ENCODE data around the gene HOXD10.
A peak's percentile ranks its signal among the peaks of the same experiment; 100 is the strongest.

Gene HOXD10

DNA sequence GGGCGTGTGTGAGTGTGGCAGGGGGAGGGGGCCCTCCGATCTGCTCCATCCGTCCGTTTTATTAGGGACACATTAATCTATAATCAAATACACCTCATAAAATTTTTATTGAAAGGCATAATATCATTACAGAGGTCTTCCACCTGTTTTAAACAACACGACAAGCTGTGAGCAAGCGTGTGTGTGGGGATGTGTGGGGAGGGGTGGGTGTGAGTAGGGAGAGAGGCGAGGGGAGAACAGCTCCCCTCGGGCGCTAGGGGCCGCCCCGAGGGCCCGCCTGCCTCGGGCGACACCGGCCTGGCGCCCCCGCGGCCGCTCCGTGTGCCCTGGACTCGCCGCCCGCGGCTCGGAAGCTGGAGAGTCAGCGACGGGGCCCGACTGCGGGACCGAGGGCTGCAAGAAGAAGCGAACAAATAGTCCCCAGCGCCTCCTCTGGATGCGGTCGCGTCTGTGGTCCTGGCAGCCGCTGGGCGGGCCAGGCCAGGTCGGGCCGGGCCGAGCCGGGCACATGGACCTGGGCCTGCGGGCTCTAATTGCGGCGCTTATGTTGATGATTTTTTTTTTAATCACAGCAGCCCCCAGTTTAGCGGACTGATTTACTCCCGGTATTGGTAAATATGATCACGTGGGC is 5.6 kb downstream of the HOXD10 start:
- no peak for DNase-seq (ENCODE audit: low read depth in 2 of 2)

DNA sequence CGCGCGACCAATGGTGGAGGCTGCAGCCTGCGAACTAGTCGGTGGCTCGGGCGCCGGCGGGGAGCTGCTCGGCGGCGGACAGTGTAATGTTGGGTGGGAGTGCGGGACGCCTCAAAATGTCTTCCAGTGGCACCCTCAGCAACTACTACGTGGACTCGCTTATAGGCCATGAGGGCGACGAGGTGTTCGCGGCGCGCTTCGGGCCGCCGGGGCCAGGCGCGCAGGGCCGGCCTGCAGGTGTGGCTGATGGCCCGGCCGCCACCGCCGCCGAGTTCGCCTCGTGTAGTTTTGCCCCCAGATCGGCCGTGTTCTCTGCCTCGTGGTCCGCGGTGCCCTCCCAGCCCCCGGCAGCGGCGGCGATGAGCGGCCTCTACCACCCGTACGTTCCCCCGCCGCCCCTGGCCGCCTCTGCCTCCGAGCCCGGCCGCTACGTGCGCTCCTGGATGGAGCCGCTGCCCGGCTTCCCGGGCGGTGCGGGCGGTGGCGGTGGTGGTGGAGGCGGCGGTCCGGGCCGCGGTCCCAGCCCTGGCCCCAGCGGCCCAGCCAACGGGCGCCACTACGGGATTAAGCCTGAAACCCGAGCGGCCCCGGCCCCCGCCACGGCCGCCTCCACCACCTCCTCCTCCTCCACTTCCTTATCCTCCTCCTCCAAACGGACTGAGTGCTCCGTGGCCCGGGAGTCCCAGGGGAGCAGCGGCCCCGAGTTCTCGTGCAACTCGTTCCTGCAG is 6.3 kb downstream of the HOXD10 start, which contains the start of gene HOXD9:
TSS of gene HOXD9 (plus strand) at position 37 of the 728 bp plus-strand sequence. CDS start at position 87, 50 bp downstream.
- no peak for DNase-seq (ENCODE audit: low read depth in 2 of 2)

DNA sequence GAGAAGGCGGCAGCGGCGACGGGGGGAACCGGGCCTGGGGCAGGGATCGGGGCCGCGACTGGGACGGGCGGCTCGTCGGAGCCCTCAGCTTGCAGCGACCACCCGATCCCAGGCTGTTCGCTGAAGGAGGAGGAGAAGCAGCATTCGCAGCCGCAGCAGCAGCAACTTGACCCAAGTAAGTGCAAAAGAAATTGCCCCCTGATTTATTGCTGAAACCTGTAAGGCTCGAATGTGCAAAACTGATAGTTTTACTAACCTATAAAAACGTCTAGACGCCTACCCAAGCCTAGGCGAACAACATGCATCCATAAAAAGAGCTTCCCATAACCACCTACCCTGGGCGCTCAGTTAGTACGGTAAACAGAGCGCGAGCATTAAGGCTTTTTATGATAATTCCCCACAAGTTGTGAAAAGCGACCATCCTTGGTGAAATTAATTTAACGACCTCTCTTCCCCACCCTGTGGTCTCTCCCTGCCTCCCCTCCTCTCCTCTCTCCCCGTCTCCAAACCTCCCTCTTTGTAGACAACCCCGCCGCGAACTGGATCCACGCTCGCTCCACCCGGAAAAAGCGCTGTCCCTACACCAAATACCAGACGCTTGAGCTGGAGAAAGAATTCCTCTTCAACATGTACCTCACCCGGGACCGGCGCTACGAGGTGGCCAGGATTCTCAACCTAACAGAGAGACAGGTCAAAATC is 7.0 kb downstream of the HOXD10 start:
- DNase-seq (ENCODE audit: low read depth in 2 of 2): no peak

DNA sequence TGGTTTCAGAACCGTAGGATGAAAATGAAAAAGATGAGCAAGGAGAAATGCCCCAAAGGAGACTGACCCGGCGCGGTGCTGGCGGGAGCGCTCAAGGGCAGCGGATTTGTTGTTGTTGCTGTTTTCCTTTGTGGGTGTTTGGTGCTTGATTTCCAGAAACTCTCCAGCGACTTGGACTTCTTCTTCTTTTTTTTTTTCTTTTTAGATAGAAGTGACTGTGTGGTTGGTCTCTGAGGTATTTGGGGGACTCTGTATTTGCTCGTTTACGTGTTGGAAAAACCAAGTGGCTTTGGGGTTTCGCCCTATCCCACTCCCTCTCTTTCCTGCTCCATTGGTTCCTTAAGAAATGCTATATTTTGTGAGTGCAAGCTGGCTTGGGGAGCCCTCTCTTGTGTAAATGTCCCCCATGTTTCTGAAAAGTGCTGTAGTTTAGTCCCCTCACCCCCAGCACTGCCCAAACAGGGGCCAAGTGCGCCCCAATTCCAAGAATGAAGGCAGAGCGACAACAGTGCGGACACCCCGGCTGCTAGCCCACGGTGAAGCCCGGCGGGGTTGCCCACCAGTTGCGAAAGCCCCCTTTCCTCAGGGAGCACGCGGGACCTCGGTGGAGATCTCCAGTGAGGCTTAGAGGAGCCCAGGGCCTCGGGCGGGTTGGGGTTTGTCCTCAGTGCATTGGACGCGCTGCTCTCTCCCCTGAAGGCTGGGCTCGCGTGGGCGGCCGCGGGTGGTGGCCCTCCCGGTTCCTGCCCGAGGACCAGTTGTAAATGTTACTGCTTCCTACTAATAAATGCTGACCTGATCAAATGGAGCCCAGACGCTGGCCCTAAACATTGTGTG is 7.8 kb downstream of the HOXD10 start:
- DNase-seq (ENCODE audit: low read depth in 2 of 2): no peak

DNA sequence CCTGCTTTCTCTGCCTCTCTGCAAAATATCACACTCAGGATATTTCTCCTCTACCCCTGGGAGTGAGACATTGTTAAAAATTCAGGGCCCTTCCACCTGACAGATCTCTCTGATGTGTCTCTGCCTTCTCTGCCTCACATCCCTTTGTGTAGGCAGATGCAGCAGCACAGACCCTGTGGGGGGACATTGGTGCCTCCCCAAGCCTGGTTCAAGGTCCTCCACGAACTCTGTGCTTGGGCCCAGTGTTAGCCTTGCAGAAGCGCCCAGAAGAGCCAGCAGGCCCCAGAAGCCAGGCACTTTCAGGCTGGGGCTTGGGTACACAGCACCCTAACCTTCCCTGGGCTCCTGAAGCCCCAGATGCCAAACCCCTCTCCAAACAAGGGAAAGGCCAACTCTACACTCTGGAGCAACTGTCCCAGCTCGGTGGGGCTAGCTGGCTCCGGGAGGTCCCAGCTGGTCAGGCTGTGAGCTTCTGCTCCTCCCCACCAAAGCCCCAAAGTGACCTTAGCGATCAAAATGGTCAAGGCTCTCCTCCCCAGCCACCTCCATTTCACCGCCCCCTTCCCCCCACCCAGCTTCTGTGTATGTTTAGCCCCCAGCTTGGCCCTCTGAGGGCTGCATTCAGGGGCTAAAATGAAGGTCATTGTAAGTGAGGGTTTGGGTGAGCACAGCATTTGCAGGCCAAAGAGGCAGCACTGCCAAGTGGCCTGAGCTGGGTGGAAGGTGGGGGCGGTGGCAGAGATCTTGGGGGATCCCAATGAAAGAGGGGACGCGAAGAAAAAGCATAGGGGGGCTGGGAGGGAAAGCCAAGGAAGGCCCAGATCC is 8.6 kb downstream of the HOXD10 start:
- DNase-seq (ENCODE audit: low read depth in 2 of 2): no peak

DNA sequence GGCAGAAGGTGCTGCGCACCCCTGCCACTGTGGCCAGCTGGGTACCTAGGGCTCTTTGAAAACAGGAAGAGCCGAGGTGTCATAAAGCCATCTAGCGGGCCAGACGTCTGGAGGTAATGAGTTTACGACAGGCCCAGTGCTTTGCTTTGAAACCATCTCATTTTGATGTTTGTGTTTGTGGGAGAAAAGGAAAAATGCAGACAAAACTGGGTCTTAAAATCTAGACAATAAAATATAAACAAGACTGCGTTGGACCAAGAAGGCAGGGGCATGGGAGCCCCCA is 9.1 kb downstream of the HOXD10 start:
- no peak for DNase-seq (ENCODE audit: low read depth in 2 of 2)

DNA sequence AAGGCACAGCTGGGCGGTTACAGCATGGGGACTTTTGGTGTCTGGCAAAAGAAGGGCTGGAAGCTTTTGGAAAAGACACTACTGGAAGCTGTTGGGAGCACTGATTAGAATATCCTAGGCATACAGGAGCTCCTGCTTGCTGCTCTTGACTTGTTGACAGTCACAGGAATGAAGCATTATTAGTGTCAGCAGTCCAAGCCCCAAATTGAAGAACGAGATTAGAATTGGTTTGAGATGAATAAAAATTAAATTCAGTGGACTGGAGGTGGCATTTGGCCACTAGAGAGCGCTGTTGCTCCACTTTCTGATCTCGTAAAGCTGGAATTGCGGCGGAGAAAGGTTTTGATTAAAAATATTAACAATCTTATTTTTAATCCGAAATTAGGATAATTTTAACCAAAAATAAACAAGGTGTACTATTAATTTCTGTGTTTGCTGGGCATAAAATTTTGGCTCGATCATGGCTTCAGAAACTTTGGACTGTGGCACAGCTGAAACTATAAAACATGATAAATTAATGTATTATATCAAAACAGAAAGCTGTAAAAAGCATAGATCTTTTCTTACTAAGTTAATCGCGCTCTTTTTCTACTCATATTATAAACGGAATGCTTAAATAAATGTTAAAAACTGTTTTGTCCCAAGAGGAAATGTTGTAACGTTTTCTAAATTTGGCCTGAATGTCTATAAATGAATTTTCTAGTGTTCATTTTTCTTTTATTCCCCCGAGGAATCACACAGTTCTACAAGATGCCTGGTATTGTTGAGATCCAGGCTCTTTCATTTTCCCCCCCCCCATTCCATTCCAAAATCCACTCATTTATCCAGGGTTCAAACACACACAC is 10.6 kb downstream of the HOXD10 start:
- peak; percentile 40 to 42 for DNase-seq (ENCODE audit: low read depth in 2 of 2)

DNA sequence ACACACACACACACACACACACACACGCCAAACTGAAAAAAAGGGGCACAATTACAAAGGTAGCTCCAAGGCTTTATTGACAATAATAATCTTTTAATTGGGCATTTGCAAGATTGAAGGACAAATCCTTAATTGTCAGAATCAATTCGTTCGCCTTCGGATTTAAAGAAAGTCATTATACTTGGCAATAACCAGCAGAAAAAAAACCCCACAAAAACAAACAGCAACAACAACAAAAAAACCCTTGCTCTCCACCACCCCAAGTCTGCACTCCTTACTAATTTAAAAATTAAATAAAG is 11.1 kb downstream of the HOXD10 start:
- no peak for DNase-seq (ENCODE audit: low read depth in 2 of 2)

DNA sequence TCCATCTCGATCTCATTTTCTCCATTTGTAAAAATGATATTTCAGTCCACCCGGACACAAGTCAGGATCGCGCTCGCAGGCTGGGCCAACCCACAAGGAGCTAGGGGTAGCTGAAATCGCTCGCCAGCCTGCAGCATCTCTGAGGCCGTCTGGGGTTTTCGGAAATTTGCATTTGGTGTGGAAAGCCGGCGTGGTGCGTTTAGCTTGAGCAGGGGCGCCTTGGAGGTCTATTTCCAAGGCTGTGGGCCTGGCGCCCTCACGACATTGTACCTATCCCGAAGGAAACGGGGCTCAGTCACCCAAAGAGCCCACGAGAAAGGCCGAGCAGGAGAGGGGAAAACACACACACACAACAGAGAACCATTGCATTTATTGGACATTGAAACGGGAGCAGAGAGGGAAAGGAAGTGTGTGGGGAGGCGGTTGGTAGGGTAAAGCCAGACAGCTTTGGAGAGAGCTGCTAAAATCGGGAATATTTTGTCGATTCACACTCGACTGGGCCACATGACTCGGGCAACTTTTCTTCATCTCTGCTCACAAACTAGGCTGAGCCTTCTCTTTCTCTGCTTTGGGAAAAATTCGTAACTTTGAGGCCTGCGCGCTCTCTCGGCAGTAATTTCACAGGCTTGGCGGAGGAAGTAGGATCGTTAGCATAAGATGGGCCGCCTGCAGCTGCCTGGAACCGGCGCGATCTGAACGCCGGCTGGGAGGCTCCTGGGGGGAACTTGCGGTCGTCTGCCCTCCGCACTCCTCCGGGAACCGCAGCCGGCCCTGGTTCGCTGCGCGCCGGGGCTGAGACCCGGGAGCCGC is 11.8 kb downstream of the HOXD10 start:
- no peak for DNase-seq (ENCODE audit: low read depth in 2 of 2)

DNA sequence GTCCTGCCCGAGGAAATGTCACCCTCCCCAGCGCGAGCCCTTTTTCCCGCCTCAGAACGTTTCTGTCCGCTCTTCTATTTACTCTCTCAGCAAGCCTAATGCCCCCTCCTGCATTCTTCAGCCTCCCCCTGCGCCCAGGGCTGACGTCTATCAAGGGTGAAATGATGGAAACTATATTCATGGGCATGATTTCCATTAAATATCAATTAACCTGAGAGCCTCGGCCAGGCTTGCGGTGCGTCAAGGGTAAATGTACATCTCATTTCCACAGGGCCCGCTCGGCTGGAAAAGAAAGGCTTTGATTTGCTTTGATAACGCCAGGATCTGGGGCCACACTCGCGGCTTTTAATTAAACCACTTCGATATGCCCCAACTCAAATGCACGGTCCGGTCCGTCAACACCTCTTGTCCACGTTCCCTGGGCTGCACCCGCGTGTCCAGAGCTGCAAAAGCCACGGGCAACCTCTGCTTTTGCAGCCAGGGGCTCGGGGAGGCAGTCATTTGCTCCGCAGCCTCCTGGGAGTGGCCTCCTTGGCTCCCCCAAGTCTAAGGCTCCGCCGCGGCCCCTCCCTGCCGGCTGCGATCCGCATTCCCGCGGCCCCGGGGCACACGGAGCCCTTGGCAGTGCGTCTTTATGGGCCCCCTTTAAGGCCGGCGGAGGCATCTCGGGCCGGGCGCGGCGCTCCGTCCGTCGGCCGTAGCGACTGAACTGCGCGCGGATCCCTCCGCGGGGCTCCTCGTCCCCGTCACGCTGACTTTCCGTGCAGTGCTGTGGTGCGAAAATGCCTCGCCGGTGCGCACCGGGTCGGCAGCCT is 12.6 kb downstream of the HOXD10 start, which contains the start of gene HOXD8:
TSS of gene HOXD8 (plus strand) at position 724 of the 815 bp plus-strand sequence. CDS start 662 bp downstream, outside the sequence.
- DNase-seq (ENCODE audit: low read depth in 2 of 2): peak in 1 of 2 donors; percentile 19

DNA sequence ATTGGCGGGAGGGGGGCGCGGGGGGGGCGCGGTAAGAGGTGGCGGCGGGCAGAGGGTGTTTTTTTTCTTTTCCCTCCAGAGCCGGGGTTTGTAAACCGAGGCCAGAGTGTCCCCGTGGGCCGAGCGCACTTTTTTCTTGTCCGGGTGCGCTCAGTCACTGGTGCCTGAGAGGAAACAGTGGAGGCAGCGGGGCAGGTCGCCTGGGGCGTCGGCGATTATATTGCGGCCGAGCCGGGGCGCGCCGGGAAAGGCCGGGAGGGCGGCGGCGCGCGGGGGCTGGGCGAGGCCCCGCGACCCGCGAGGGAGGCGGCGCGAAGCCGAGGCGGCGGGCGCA is 13.2 kb downstream of the HOXD10 start:
- no peak for DNase-seq (ENCODE audit: low read depth in 2 of 2)

DNA sequence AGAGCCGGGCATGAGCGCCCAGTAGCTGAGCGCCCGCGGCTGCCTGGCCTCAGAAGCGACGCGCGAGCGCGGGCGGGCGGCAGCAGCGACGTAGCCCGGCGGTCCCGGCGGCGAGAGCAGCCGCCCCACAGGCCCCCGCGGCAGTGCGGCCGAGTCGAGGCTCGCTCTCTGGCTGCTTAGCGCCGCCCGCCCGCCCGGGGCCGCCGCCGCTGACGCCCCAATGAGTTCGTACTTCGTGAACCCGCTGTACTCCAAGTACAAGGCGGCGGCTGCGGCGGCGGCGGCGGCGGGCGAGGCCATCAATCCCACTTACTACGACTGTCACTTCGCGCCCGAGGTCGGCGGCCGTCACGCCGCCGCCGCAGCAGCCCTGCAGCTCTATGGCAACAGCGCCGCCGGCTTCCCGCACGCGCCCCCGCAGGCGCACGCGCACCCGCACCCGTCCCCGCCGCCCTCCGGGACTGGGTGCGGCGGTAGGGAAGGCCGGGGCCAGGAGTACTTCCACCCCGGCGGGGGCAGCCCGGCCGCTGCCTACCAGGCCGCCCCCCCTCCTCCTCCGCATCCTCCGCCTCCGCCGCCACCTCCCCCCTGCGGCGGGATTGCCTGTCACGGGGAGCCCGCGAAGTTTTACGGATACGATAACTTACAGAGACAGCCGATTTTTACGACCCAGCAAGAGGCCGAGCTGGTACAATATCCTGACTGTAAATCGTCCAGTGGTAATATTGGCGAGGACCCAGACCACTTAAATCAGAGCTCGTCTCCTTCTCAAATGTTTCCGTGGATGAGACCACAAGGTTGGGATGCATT is 13.8 kb downstream of the HOXD10 start:
- peak in 1 of 2 donors; percentile 17 for DNase-seq (ENCODE audit: low read depth in 2 of 2)

DNA sequence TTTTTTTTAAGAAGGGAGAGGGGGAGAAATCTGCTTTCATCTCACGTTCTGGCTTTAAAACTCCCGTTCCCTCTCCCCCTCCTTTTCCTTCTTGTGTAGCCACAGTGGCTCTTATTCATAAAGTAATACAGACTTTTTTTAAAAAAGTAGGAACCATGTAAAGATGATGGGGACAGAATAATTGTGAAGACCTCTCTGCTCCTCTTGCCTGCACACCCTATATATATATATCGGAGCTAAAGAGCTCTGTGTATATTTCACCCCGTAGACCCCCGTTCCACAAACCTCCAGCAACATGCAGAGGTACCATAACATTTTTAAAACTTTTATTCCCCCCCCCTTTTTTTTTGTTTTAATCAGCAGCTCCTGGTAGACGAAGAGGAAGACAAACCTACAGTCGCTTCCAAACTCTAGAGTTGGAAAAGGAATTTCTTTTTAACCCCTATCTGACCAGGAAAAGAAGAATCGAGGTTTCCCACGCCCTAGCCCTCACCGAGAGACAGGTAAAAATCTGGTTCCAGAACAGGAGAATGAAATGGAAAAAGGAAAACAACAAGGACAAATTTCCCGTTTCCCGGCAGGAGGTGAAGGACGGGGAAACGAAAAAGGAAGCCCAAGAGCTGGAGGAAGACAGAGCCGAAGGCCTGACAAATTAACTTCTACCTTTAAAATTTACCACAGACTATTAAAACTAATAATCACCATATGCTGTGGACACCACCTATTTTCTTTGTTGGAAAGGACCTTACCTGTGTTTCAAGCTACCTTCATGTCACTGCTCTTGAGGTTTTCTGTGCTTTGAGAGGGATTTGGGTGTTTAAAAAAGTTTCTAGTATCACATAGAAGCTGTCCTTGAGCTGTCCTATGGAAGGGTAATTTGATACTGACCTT is 14.6 kb downstream of the HOXD10 start:
- no peak for DNase-seq (ENCODE audit: low read depth in 2 of 2)

DNA sequence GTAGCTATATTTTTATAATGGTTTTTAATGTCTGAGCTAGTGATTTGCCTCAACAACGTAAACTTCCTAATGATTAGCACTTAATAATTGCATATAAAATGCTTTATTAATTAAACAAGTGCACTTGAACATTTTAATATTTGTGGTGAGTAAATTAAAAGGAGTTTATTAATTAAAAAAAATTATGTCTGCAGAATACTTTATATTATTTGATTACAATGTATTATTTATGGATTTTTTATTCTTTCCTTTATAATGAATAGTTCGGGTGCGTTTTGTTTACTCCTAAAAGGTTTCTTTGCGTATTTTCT is 15.2 kb downstream of the HOXD10 start:
- no peak for DNase-seq (ENCODE audit: low read depth in 2 of 2)

DNA sequence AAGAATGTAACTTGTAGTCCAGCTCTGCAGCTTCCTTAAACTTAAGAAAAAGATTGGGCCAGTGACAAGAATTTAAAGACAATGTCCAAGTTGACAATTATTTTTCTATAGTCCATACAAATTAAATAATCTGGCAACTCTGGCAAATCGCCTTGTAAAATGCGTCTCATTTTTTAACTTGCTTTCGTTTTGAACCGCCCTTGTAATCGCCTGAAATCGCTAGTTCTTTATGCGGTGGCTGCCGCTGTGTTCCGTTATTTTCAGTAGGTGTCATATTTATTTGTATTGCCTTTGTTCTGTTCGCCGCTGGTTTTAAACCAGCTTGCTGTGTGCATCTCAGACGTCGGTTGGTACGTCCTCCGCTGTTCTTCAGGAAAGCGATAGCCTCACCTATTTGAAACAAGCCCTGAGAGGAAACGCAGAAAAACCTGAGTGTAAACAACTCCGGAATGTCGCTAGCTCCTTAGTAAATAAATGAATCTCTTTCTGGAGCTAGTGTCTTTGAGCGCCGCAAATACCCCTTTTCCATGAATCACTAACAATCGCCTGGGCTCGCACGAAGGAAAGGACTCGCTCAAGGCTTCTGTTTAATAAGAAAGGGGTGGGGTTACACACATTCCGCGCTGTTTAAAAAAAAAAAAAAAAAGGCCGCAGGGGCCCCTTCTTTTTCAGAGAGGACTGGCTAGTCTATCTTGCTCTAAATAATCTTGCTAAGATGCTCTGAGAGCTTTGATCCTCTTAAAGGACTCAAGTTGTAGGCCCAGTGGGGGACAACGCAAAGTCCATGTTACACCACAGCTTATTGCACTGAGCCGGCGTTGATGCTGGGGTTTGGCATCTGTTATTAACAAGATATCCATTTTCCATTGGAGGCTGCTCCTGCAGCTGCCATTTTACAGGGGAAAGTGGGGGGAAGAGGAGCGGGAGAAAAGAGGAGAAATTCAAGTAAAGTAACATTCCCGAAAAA is 15.9 kb downstream of the HOXD10 start:
- DNase-seq (ENCODE audit: low read depth in 2 of 2): no peak

DNA sequence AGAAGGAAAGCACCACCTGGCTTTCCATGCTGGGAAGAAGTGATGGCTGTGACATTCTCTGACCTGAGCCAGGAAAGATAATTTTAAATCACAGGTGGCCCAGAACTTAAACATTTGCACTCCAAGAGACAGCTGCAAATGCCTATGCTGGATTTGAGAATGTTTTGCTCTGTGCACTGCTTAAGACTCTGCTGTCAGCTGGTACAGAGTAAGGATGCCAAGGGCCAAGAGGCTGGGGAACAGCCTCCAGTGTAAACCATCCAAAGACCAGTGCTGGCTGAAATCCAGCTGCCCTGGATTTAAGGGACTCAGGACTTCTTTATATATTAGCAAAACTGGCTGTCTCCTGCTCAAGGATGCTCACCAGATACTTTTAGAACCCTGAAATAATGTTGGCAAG is 16.8 kb downstream of the HOXD10 start:
- no peak for DNase-seq (ENCODE audit: low read depth in 2 of 2)

Measured in stimulated activated CD8-positive, alpha-beta memory T cell treated with anti-CD3 and anti-CD28 coated beads, Interleukin-7, amount 100 ng/mL, for 4 hours (primary cell).